Testis (tissue), 3 donors: Measurements from ENCODE around the gene TOM1L2. TPM values are rescaled to one million over a fixed set of nuclear protein-coding genes. Genes with fewer than 3 reads are reported as not detected.

Source experiments
- DNase-seq: peaks from one replicate; pipeline ENCODE4 v3.0.0-alpha.2; 2019
- H3K27ac ChIP-seq, 2 donors: fragments of 200-600 bp; sonication (generic); one replicate each; pipeline ENCODE4 v1.5.1; 2019
- H3K27me3 ChIP-seq: fragments of 200-600 bp; sonication (generic); one replicate; pipeline ENCODE4 v1.5.1; 2019
- H3K36me3 ChIP-seq: fragments of 200-600 bp; sonication (generic); one replicate; pipeline ENCODE4 v1.5.1; 2017; ENCODE audit warnings: low read depth; ENCODE audit errors: missing control alignments
- H3K4me1 ChIP-seq: fragments of 200-600 bp; sonication (generic); one replicate; pipeline ENCODE4 v1.5.1; 2019
- H3K4me3 ChIP-seq, 2 donors: fragments of 200-600 bp; sonication (generic); one replicate each; pipeline ENCODE4 v1.5.1; 2017 to 2019
- H3K9me3 ChIP-seq: fragments of 200-600 bp; sonication (generic); one replicate; pipeline ENCODE4 v1.5.1; 2017
- POLR2A ChIP-seq: fragments of 450-650 bp; IDR thresholded peaks from one replicate; pipeline ENCODE4 v1.6.1; 2017; ENCODE audit warnings: antibody characterized with exemption, mild to moderate bottlenecking, moderate library complexity
- WGBS, 2 donors: methylation state at CpG; one replicate each; pipeline ENCODE4 v1.1.5; 2018; 5-methylcytosine and 5-hydroxymethylcytosine counted together
- intact Hi-C: fragments of 100-400 bp; cut with DNase I; formaldehyde crosslinking; loops from one replicate; pipeline ENCODE4 v1.15.1; 2023; ENCODE audit warnings: low total_unique reads
- polyA plus RNA-seq: library from polyadenylated mRNA; stranded (reverse); fragments of 350-450 nt; fragmentation: Illumina TruSeq; extraction: RNeasy Lipid Tissue Mini Kit (QIAGEN cat#74804); gene quantifications from one replicate; pipeline ENCODE4 v1.2.3, GENCODE V29; 2014; ENCODE audit warnings: low read depth, low replicate concordance; ENCODE audit not compliant: insufficient read depth
- total RNA-seq, 2 donors: library from RNA; depleted of rRNA; stranded (reverse); fragments of >200 nt; gene quantifications; one replicate each; pipeline ENCODE4 v1.2.3, GENCODE V29; 2016
- TF ChIP-seq, protein P1 (sequence below), 3 experiments: fragments of 450-650 bp in 2 of 3; fragments of 200-600 bp in 1 of 3; sonication (generic) in 1 of 3; IDR thresholded peaks; one replicate each; pipeline ENCODE4 v1.5.1; 2016 to 2019; ENCODE audit warnings: antibody characterized with exemption in 3 of 3, mild to moderate bottlenecking in 2 of 3, moderate library complexity in 1 of 3

Gene TOM1L2
- total and polyA plus RNA-seq, 3 donors from 2014 or later = 92.4 to 221 (median 218) TPM

DNA sequence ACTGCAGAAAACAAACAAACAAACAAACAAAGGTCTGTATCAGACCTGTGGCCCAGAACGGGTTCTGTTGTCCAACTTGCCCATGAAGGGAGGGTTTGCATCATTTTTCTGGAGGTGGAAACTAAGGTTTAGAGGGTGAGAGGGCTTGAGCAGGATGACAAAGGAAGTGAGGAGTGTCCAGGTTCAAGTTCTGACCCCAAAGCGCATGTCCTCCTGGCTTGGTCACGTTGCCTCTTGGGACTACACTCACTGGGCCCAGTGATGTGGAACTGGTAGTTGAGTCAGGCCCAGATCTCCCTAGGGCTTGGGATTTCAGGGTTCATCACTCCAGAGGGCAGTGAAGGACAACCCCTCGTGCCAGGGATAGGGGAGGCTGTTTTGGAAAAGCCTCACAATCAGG, 137.2 kb downstream of the TOM1L2 start:
- no peak overlapping the region for H3K4me3 ChIP-seq
- no peak for DNase-seq
- H3K27ac ChIP-seq = peak overlapping the region in 1 of 2 donors; percentile 98
- 76 to 79% methylated on average over 3 to 4 of the region's 4 CpGs for WGBS, 2 donors
- H3K36me3 ChIP-seq = no peaks in the 10 kb centered on the region
- H3K9me3 ChIP-seq = no peaks in the 10 kb centered on the region
- peaks cover 59% of the 10 kb centered on the region for H3K4me1 ChIP-seq
- TF ChIP-seq, protein P1, sequence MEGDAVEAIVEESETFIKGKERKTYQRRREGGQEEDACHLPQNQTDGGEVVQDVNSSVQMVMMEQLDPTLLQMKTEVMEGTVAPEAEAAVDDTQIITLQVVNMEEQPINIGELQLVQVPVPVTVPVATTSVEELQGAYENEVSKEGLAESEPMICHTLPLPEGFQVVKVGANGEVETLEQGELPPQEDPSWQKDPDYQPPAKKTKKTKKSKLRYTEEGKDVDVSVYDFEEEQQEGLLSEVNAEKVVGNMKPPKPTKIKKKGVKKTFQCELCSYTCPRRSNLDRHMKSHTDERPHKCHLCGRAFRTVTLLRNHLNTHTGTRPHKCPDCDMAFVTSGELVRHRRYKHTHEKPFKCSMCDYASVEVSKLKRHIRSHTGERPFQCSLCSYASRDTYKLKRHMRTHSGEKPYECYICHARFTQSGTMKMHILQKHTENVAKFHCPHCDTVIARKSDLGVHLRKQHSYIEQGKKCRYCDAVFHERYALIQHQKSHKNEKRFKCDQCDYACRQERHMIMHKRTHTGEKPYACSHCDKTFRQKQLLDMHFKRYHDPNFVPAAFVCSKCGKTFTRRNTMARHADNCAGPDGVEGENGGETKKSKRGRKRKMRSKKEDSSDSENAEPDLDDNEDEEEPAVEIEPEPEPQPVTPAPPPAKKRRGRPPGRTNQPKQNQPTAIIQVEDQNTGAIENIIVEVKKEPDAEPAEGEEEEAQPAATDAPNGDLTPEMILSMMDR (IDR thresholded peaks at IDR 0.05) = no peak
- intact Hi-C loops = no loop called here
- no peaks in the 10 kb centered on the region for H3K27me3 ChIP-seq

DNA sequence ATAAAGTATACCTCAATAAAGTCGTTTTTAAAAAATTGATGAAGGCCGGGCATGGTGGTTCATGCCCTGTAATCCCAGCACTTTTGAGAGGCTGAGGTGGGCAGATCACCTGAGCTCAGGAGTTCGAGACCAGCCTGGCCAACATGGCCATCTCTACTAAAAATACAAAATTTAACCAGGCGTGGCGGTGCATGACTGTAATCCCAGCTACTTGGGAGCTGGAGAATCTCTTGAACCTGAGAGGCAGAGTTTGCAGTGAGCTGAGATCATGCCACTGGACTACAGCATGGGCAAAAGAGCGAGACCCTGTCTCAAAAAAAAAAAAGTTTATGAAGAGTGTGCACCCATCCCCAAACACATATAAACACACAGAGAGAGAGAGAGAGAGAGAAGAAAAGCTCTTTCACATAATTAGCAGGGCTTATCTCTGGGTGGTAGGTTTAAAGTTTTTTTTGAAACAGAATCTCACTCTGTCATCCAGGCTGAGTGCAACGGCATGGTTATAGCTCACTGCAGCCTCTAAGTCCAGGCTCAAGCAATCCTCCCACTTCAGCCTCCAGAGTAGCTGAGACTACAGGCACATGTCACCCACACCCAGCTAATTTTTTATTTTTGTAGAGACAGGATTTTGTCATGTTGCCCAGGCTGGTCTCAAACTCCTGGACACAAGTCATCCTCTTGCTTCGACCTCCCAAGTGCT, 138.4 kb downstream of the TOM1L2 start:
- Histone ChIP-seq H3K9me3 (no peaks in the 10 kb centered on the region), H3K4me1 (peaks cover 47% of the 10 kb centered on the region), H3K27me3 (no peaks in the 10 kb centered on the region), H3K36me3 (no peaks in the 10 kb centered on the region), H3K27ac (peak overlapping the region in 1 of 2 donors; percentile 4), H3K4me3 (no peak overlapping the region)
- TF ChIP-seq, protein P1 (IDR thresholded peaks at IDR 0.05) = no peak
- no peak for TF ChIP-seq POLR2A
- WGBS, 2 donors = 78 to 83% methylated on average over 8 of the region's 8 CpGs
- DNase-seq = no peak
- intact Hi-C loops = no loop called here

DNA sequence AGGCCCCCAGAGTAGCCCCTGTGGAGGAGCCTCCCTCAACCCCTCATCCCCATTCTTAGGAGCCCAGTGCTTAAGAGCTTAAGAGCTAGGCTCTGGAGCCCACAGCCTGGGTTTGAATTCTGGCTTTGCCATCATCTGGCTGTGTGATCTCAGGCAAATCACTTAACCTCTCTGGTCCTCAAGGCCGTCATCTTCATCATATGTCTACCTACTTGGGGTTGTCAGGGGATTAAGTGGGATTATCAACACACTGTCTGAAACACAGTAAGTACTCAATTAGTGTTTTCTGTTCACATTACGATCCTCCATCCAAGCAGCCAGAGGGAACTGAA, 140.2 kb downstream of the TOM1L2 start:
- intact Hi-C loops = no loop called here
- TF ChIP-seq, protein P1 (IDR thresholded peaks at IDR 0.05) = no peak
- no peak for TF ChIP-seq POLR2A
- no peak for DNase-seq
- H3K9me3 ChIP-seq = no peaks in the 10 kb centered on the region
- 80 to 82% methylated on average over 2 of the region's 2 CpGs for WGBS, 2 donors
- peak overlapping the region in 1 of 2 donors; percentile 41 for H3K27ac ChIP-seq
- H3K27me3 ChIP-seq = no peaks in the 10 kb centered on the region
- peaks cover 34% of the 10 kb centered on the region for H3K4me1 ChIP-seq
- no peaks in the 10 kb centered on the region for H3K36me3 ChIP-seq
- no peak overlapping the region for H3K4me3 ChIP-seq

DNA sequence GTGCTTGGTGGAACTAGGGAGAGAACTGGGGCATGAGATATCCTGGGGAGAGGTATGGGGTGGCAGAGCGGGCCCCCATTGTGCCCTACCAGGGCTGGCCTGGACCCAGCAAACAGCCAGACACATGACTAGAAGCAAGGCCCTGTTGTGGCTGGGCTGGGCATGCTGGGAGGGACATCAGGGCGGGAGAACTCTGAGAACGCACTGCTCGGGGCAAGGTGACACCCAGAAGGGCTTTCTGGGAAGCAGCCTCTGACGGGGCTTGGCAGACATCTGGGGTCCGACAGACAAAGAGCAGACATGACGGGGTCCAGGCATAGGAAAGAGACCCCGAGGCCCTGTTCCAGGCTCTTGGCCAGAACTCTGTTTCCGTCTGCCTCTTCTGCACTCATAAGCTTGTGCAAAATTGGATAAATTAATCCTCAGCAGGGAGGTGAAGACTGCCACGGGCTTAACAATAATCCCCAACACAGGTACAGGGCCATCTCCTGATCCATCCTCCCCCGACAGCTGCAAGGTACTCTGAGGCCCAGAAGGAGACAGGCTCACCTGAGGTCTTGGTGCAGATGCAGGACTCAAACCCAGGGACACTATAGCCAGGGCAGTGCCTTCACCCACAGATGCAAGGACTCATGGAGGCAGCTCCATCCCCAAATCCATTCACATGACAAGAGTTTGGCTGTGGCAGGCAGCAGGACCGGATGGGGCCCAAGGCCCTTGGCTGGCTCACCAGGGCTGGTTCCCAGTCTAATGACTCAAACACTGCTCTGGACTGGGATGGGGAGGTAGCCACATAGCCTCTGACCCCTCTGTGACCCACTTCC, 140.8 kb downstream of the TOM1L2 start:
- H3K27me3 ChIP-seq = no peaks in the 10 kb centered on the region
- peak overlapping the region in 1 of 2 donors; percentile 41 for H3K27ac ChIP-seq
- intact Hi-C loops = no loop called here
- TF ChIP-seq, protein P1 (IDR thresholded peaks at IDR 0.05) = no peak
- TF ChIP-seq POLR2A = no peak
- H3K4me1 ChIP-seq = peaks cover 34% of the 10 kb centered on the region
- no peaks in the 10 kb centered on the region for H3K9me3 ChIP-seq
- WGBS, 2 donors = 61 to 80% methylated on average over 2 to 12 of the region's 12 CpGs
- no peaks in the 10 kb centered on the region for H3K36me3 ChIP-seq
- no peak overlapping the region for H3K4me3 ChIP-seq
- no peak for DNase-seq
